HCT116 (cell line): ENCODE measurements around the gene MALRD1. TPM values are rescaled to one million over a fixed set of nuclear protein-coding genes. Genes with fewer than 3 reads are reported as not detected.

Experiments used
- ATAC-seq: fragments of 200-7000 bp; cut with Tn5 transposase; 2 replicates; pipeline ENCODE4 v1.9.1; 2020; ENCODE audit warnings: mild to moderate bottlenecking, moderate library complexity
- BruUV-seq: library from RNA; stranded (reverse); fragments of 400-500 nt; replicated peaks from 2 replicates; lab custom pipeline; 2021; lab: Mats Ljungman, UMichigan
- CTCF ChIA-PET: fragments of 300-600 bp; sonication (Branson Sonifier 250); formaldehyde crosslinking; loops from one replicate; lab custom pipeline; 2021; ENCODE audit warnings: antibody characterized with exemption; lab: Charles Lee
- POLR2A ChIA-PET: fragments of 300-600, 350-600 bp; sonication (Branson Sonifier 250); formaldehyde crosslinking; loops from one replicate; lab custom pipeline; 2021; ENCODE audit warnings: antibody characterized with exemption; lab: Charles Lee
- RAD21 ChIA-PET, 2 experiments: fragments of 300-600 bp; sonication (Branson Sonifier 250); formaldehyde crosslinking; loops; one replicate each; lab custom pipeline; 2023; ENCODE audit warnings: low total read pairs in 2 of 2; ENCODE audit not compliant: uncharacterized antibody in 2 of 2, unreplicated experiment in 2 of 2, low non-redundant PET in 1 of 2; lab: Charles Lee
- DNase-seq: peaks from one replicate; pipeline ENCODE4 v3.0.0-alpha.2; 2010; ENCODE audit warnings: low read depth, low spot score
- H2AFZ ChIP-seq: fragments of 200-600 bp; shearing (Covaris generic), sonication (generic); 2 replicates; pipeline ENCODE4 v1.6.1; 2017; ENCODE audit warnings: low read depth, mixed run types, mixed read lengths, antibody characterized with exemption, low read length; ENCODE audit not compliant: poor library complexity, severe bottlenecking
- H3K27ac ChIP-seq: 2 replicates; pipeline ENCODE4 v1.5.1; 2012; ENCODE audit warnings: low read depth, low read length
- H3K27me3 ChIP-seq: fragments of 200-600 bp; sonication (generic); 2 replicates; pipeline ENCODE4 v1.6.1; 2016; ENCODE audit warnings: mixed run types, low read length, mixed read lengths; ENCODE audit not compliant: insufficient read depth
- H3K36me3 ChIP-seq, 2 experiments: fragments of 200-500 bp in 1 of 2; fragments of 200-600 bp in 1 of 2; sonication (Bioruptor generic) in 1 of 2; sonication (generic) in 1 of 2; 2 replicates each; pipeline versions ENCODE4 v1.5.1 to v1.6.1; 2014 to 2016; ENCODE audit warnings: low read length in 2 of 2, inconsistent platforms in 1 of 2, mixed read lengths in 1 of 2, mixed run types in 1 of 2; ENCODE audit not compliant: insufficient read depth in 2 of 2, control insufficient read depth in 1 of 2
- H3K4me1 ChIP-seq, 2 experiments: fragments of 200-600 bp in 1 of 2; sonication (generic) in 1 of 2; 2 replicates each; pipeline versions ENCODE4 v1.5.1 to v1.6.1; 2012 to 2017; ENCODE audit warnings: low read length in 2 of 2, inconsistent platforms in 1 of 2, mild to moderate bottlenecking in 1 of 2, mixed read lengths in 1 of 2, mixed run types in 1 of 2, moderate library complexity in 1 of 2; ENCODE audit not compliant: insufficient read depth in 2 of 2, control insufficient read depth in 1 of 2
- H3K4me2 ChIP-seq: fragments of 200-600 bp; sonication (generic); 2 replicates; pipeline ENCODE4 v1.6.1; 2017; ENCODE audit warnings: mixed run types, low read length, mixed read lengths
- H3K4me3 ChIP-seq, 2 experiments: fragments of 200-600 bp in 1 of 2; sonication (generic) in 1 of 2; replicated peaks in 1 of 2; 2 replicates each; pipeline ENCODE4 v1.5.1; 2011 to 2016; ENCODE audit warnings: low read length in 2 of 2, control low read depth in 1 of 2, low read depth in 1 of 2, mild to moderate bottlenecking in 1 of 2, mixed read lengths in 1 of 2, mixed run types in 1 of 2
- H3K79me2 ChIP-seq: fragments of 200-600 bp; sonication (generic); 2 replicates; pipeline ENCODE4 v1.6.1; 2017; ENCODE audit warnings: mild to moderate bottlenecking, mixed run types, low read length, moderate library complexity, mixed read lengths; ENCODE audit not compliant: insufficient read depth
- H3K9ac ChIP-seq: fragments of 200-600 bp; sonication (generic); 2 replicates; pipeline ENCODE4 v1.6.1; 2016; ENCODE audit warnings: low read length, mixed read lengths
- H3K9me2 ChIP-seq: fragments of 200-600 bp; sonication (generic), shearing (Covaris generic); 2 replicates; pipeline ENCODE4 v1.6.1; 2017; ENCODE audit warnings: mixed run types, mild to moderate bottlenecking, moderate library complexity; ENCODE audit not compliant: insufficient read depth
- H3K9me3 ChIP-seq, 2 experiments: fragments of 200-500 bp in 1 of 2; fragments of 200-600 bp in 1 of 2; sonication (Bioruptor generic) in 1 of 2; sonication (generic) in 1 of 2; 2 replicates each; pipeline ENCODE4 v1.6.1; 2014 to 2017; ENCODE audit warnings: low read length in 2 of 2, mixed read lengths in 2 of 2, inconsistent platforms in 1 of 2, low read depth in 1 of 2, mild to moderate bottlenecking in 1 of 2, mixed run types in 1 of 2, moderate library complexity in 1 of 2; ENCODE audit not compliant: control insufficient read depth in 1 of 2, insufficient read depth in 1 of 2
- H4K20me1 ChIP-seq: fragments of 200-600 bp; sonication (generic), shearing (Covaris generic); 2 replicates; pipeline ENCODE4 v1.6.1; 2017; ENCODE audit warnings: mixed run types, mild to moderate bottlenecking, moderate library complexity; ENCODE audit not compliant: insufficient read depth
- CBX3 ChIP-seq: IDR thresholded peaks from 2 replicates; pipeline ENCODE4 v1.6.1; 2012; ENCODE audit warnings: low read depth
- EGR1 ChIP-seq: IDR thresholded peaks from 2 replicates; pipeline ENCODE4 v1.6.1; 2012; ENCODE audit warnings: low read depth
- ELF1 ChIP-seq: IDR thresholded peaks from 2 replicates; pipeline ENCODE4 v1.6.1; 2012; ENCODE audit warnings: low read depth, borderline replicate concordance
- EZH2 ChIP-seq: fragments of 200-600 bp; sonication (generic); IDR thresholded peaks from 2 replicates; pipeline ENCODE4 v1.6.1; 2017; ENCODE audit warnings: antibody characterized with exemption, mixed run types
- EZH2phosphoT487 ChIP-seq: fragments of 200-600 bp; IDR thresholded peaks from 2 replicates; pipeline ENCODE4 v1.6.1; 2018; ENCODE audit warnings: antibody characterized with exemption, borderline replicate concordance
- FOSL1 ChIP-seq: IDR thresholded peaks from 2 replicates; pipeline ENCODE4 v1.6.1; 2012; ENCODE audit warnings: low read depth
- RAD21 ChIP-seq: IDR thresholded peaks from 2 replicates; pipeline ENCODE4 v1.6.1; 2012; ENCODE audit warnings: low read depth, mild to moderate bottlenecking
- SIN3A ChIP-seq: IDR thresholded peaks from 2 replicates; pipeline ENCODE4 v1.6.1; 2012; ENCODE audit warnings: low read depth
- SP1 ChIP-seq: IDR thresholded peaks from 2 replicates; pipeline ENCODE4 v1.6.1; 2012; ENCODE audit warnings: low read depth
- SRF ChIP-seq: IDR thresholded peaks from 2 replicates; pipeline ENCODE4 v1.6.1; 2012; ENCODE audit warnings: low read depth
- TCF7L2 ChIP-seq: IDR thresholded peaks from 2 replicates; pipeline ENCODE4 v1.7.0; 2011; ENCODE audit warnings: borderline replicate concordance, inconsistent platforms; ENCODE audit not compliant: insufficient read depth, insufficient read length; ENCODE audit errors: extremely low read depth
- YY1 ChIP-seq: IDR thresholded peaks from 2 replicates; pipeline ENCODE4 v1.6.1; 2011; ENCODE audit warnings: low read length, low read depth, moderate library complexity, mild to moderate bottlenecking; ENCODE audit not compliant: insufficient replicate concordance; ENCODE audit errors: extremely low read depth
- ZFX ChIP-seq: fragments of 450-650 bp; IDR thresholded peaks from 2 replicates; pipeline ENCODE4 v1.6.1; 2017
- intact Hi-C: fragments of 100-400 bp; cut with micrococcal nuclease; formaldehyde crosslinking; loops from 2 replicates; pipeline ENCODE4 v1.10.0; 2022
- total RNA-seq: library from RNA; stranded (reverse); gene quantifications from one replicate; pipeline ENCODE4 v1.2.1, GENCODE V29; 2021; ENCODE audit not compliant: unreplicated experiment
- TF ChIP-seq, protein P1 (sequence below): IDR thresholded peaks from 2 replicates; pipeline ENCODE4 v1.6.1; 2012
- TF ChIP-seq, protein P2 (sequence below), 3 experiments: fragments of 200-600 bp in 1 of 3; sonication (generic) in 1 of 3; IDR thresholded peaks in 2 of 3; conservative IDR thresholded peaks in 1 of 3; 2 replicates each; pipeline ENCODE4 v1.5.1; 2012 to 2017; ENCODE audit warnings: low read depth in 2 of 3, low read length in 2 of 3, antibody characterized with exemption in 1 of 3, borderline replicate concordance in 1 of 3, control low read depth in 1 of 3, mild to moderate bottlenecking in 1 of 3, mixed read lengths in 1 of 3, mixed run types in 1 of 3, moderate library complexity in 1 of 3; ENCODE audit not compliant: insufficient read depth in 1 of 3
- TF ChIP-seq, protein P3 (sequence below): IDR thresholded peaks from 2 replicates; pipeline ENCODE4 v1.6.1; 2012; ENCODE audit warnings: low read depth

Gene MALRD1
- total RNA-seq, 1 experiment from 2014 or later = not detected

DNA sequence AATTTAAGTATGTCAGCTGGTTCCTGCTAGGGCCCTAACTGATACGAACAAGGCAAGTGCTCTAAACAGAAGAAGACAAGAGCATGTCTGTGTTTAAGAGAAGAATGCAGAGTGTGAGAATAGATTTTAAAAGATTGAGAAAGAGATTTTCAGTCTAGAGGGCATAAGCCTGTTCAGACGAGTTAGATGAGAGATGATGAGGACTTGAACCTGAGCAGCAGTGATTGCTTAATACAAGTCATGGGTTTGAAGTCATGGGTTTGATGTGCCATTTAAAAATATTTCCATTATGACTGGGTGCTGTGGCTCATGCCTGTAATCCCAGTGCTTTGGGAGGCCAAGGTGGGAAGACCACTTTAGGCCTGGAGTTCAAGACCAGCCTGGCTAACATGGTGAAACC lies 658.8 kb downstream of the MALRD1 start:
- no peak overlapping the region for H3K27ac ChIP-seq
- no peak for DNase-seq
- RAD21 ChIA-PET = no interaction called here
- intact Hi-C loops = no loop called here
- ATAC-seq = no peak
- H3K9me2 ChIP-seq = no peaks in the 10 kb centered on the region
- no peaks in the 10 kb centered on the region for H3K36me3 ChIP-seq
- no peaks in the 10 kb centered on the region for H4K20me1 ChIP-seq
- CTCF ChIA-PET = no interaction called here
- POLR2A ChIA-PET = no interaction called here
- no peak overlapping the region for H2AFZ ChIP-seq
- no peaks in the 10 kb centered on the region for H3K27me3 ChIP-seq
- no peak overlapping the region for H3K9ac ChIP-seq
- H3K4me3 ChIP-seq = no peak overlapping the region
- no peak overlapping the region for H3K4me2 ChIP-seq
- no peaks in the 10 kb centered on the region for H3K4me1 ChIP-seq
- BruUV-seq = no TSS peak
- no peak for TF ChIP-seq SIN3A
- no peak for TF ChIP-seq SP1
- TF ChIP-seq, protein P1, sequence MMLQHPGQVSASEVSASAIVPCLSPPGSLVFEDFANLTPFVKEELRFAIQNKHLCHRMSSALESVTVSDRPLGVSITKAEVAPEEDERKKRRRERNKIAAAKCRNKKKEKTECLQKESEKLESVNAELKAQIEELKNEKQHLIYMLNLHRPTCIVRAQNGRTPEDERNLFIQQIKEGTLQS = no peak
- TF ChIP-seq FOSL1 = no peak
- no peak for TF ChIP-seq TCF7L2
- no peak for TF ChIP-seq ZFX
- H3K79me2 ChIP-seq = no peaks in the 10 kb centered on the region
- peaks cover 0 to 11% of the 10 kb centered on the region in 2 experiments; a peak in 2 of 4 replicates for H3K9me3 ChIP-seq

DNA sequence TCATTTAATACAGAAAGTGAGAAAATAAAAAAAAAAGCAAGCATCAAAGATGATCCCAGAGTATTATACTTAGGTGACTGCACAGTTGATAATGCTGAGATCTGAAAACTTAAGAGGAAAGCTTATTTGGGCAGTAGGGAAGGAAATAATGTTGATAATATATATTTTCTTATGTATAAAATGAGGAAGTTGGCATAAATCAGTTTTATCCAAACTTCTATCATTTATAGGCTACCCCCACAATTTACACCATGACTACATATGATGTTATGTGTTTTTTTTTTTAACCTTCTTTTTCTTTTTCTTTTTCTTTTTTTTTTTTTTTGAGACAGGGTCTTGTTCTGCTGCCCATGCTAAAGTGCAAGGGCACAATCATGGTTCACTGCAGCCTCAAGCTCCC lies 659.4 kb downstream of the MALRD1 start:
- H3K9ac ChIP-seq = no peak overlapping the region
- ATAC-seq (no peak), DNase-seq (no peak)
- no peaks in the 10 kb centered on the region for H3K79me2 ChIP-seq
- H3K9me2 ChIP-seq = no peaks in the 10 kb centered on the region
- no peak overlapping the region for H3K4me3 ChIP-seq
- H3K36me3 ChIP-seq = no peaks in the 10 kb centered on the region
- TF ChIP-seq, protein P2, sequence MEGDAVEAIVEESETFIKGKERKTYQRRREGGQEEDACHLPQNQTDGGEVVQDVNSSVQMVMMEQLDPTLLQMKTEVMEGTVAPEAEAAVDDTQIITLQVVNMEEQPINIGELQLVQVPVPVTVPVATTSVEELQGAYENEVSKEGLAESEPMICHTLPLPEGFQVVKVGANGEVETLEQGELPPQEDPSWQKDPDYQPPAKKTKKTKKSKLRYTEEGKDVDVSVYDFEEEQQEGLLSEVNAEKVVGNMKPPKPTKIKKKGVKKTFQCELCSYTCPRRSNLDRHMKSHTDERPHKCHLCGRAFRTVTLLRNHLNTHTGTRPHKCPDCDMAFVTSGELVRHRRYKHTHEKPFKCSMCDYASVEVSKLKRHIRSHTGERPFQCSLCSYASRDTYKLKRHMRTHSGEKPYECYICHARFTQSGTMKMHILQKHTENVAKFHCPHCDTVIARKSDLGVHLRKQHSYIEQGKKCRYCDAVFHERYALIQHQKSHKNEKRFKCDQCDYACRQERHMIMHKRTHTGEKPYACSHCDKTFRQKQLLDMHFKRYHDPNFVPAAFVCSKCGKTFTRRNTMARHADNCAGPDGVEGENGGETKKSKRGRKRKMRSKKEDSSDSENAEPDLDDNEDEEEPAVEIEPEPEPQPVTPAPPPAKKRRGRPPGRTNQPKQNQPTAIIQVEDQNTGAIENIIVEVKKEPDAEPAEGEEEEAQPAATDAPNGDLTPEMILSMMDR (IDR thresholded peaks at IDR 0.05 in 2 of 3, conservative IDR thresholded peaks at IDR 0.05 in 1 of 3; ENCODE audit: borderline replicate concordance in 1 of 3, insufficient read depth in 1 of 3, low read depth in 2 of 3, low read length in 2 of 3) = no peak
- TF ChIP-seq EZH2phosphoT487 (no peak), EGR1 (no peak), ELF1 (no peak), SIN3A (no peak), EZH2 (no peak), SRF (no peak), RAD21 (no peak), YY1 (no peak), CBX3 (no peak)
- TF ChIP-seq, protein P3, sequence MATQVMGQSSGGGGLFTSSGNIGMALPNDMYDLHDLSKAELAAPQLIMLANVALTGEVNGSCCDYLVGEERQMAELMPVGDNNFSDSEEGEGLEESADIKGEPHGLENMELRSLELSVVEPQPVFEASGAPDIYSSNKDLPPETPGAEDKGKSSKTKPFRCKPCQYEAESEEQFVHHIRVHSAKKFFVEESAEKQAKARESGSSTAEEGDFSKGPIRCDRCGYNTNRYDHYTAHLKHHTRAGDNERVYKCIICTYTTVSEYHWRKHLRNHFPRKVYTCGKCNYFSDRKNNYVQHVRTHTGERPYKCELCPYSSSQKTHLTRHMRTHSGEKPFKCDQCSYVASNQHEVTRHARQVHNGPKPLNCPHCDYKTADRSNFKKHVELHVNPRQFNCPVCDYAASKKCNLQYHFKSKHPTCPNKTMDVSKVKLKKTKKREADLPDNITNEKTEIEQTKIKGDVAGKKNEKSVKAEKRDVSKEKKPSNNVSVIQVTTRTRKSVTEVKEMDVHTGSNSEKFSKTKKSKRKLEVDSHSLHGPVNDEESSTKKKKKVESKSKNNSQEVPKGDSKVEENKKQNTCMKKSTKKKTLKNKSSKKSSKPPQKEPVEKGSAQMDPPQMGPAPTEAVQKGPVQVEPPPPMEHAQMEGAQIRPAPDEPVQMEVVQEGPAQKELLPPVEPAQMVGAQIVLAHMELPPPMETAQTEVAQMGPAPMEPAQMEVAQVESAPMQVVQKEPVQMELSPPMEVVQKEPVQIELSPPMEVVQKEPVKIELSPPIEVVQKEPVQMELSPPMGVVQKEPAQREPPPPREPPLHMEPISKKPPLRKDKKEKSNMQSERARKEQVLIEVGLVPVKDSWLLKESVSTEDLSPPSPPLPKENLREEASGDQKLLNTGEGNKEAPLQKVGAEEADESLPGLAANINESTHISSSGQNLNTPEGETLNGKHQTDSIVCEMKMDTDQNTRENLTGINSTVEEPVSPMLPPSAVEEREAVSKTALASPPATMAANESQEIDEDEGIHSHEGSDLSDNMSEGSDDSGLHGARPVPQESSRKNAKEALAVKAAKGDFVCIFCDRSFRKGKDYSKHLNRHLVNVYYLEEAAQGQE = no peak
- ChIA-PET POLR2A (no interaction called here), CTCF (no interaction called here), RAD21 (no interaction called here)
- no peaks in the 10 kb centered on the region for H3K27me3 ChIP-seq
- no peak overlapping the region for H3K27ac ChIP-seq
- no peaks in the 10 kb centered on the region for H4K20me1 ChIP-seq
- peaks cover 0 to 15% of the 10 kb centered on the region in 2 experiments; a peak in 2 of 4 replicates for H3K9me3 ChIP-seq
- H3K4me1 ChIP-seq = no peaks in the 10 kb centered on the region
- intact Hi-C loops = no loop called here
- BruUV-seq = no TSS peak
- no peak overlapping the region for H2AFZ ChIP-seq
- no peak overlapping the region for H3K4me2 ChIP-seq
